ENCODE results near the gene ANAPC10.
"Not testable (repeated sequence)": the region's sequence is repeated elsewhere in the genome, so short reads cannot be mapped to it uniquely, and the experiment has no call there.

ANAPC10 gene, protein sequence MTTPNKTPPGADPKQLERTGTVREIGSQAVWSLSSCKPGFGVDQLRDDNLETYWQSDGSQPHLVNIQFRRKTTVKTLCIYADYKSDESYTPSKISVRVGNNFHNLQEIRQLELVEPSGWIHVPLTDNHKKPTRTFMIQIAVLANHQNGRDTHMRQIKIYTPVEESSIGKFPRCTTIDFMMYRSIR

DNA sequence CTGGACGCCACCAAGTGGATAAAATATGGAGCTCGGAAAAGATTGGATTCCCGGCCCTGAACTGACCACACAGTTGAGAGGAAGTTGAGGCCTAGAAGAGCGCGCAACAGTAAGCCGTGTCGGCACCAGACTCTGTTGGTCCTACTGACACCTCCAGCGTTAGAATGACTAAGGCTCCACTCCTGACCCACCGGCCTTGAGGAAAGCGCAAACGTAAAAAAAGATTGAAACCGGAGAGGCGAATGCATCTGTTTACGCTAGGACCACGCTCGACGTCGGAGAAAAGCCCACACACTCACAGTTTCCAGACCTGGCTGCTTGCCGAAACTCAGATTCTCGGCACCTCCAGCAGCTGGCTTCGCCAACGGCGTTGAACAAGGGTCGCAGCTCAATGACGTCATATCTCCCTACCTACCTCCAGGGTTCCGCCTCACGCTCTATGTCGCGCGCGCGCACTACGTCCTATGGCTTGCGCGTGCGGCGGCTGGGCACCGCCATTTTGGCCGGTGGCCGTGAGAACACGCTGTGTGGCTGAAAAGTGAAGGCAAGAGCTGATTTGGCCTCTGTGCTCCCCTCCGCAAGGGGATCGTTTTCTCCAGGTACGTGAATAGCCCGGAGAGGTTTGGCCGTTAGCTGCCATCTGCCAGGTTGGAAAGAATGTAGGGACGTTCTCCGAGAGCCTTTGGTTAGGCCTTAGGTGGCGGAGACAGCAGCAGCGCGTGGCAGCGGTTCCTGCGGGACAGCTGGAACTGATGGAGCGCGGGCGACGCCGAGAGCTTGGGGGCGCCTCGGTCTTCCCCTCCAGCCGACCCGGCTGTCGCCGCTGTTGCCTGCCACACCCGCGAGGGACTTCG is at the start of gene ANAPC10, which contains the start of gene ABCE1:
Gene ANAPC10 (minus strand): TSS at position 376 of the 854 bp plus-strand sequence. CDS start 2,097 bp downstream, outside the sequence.
Gene ABCE1 (plus strand): TSS at position 491 of the 854 bp plus-strand sequence. CDS start 6,102 bp downstream, outside the sequence.
- peak; percentile 93 to 95 (median 95) for DNase-seq (ENCODE audit: low read depth in 3 of 3)

DNA sequence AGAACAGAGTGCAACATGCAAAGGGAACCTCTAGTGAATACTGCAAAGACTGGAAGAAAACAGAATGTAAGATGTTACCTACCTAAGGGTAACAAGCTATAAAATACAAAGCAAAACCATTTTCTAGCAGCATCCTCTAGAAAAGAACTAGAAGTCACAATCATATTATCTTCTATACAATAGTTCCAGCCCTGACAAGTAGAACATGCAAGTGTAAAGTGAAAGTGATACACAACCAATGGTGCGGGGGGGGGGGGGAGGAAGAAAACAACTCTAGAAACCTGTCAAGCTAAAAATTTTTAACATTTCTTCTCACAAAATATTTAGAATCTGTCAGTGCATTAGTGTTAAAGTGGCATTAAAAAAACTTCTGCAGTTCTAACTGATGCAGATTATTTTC is 38.2 kb upstream of the ANAPC10 start:
- not testable (repeated sequence) for DNase-seq (ENCODE audit: low read depth in 3 of 3)

DNA sequence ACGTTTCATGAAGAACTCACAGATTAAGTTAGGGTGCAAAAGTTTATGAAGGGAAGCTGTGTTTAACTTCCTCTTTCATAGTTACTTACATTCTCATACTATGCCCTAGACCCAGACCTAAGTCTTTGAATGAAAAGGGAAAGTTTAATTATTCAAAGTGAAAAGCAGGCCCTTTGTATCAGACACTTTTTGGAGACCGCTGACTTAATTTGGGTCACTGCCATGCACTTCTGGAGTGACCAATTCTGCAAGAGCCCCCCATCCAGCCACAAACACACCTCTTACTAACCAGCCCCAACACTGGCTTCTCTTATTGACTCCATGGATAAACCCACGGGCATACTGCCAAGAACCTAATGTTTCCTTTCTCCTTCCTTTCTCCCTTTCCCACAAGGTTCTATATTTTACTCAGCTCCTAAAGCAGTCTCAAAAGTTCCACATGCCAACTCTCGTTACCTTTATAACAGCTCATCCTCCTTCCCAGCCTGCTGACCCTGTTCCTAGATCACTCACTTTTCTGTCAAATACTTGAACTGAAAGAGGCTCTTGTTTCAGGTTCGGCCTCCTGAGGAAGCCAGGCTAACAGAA is 34.6 kb upstream of the ANAPC10 start:
- DNase-seq (ENCODE audit: low read depth in 3 of 3): no peak

DNA sequence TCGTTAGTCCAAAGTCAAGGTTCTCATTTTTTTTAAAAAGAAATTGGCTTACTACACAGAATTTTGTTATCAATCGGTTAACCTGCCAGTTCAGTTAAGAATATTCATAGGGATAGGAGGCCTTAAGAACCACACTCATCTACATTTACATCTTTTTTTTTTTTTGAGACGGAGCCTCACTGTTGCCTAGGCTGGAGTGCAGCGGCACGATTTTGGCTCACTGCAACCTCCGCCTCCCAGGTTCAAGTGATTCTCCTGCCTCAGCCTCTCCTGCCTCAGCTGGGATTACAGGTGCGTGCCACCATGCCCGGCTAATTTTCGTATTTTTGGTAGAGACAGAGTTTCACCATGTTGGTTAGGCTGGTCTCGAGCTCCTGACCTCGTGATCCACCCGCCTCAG is 33.9 kb upstream of the ANAPC10 start:
- no peak for DNase-seq (ENCODE audit: low read depth in 3 of 3)

DNA sequence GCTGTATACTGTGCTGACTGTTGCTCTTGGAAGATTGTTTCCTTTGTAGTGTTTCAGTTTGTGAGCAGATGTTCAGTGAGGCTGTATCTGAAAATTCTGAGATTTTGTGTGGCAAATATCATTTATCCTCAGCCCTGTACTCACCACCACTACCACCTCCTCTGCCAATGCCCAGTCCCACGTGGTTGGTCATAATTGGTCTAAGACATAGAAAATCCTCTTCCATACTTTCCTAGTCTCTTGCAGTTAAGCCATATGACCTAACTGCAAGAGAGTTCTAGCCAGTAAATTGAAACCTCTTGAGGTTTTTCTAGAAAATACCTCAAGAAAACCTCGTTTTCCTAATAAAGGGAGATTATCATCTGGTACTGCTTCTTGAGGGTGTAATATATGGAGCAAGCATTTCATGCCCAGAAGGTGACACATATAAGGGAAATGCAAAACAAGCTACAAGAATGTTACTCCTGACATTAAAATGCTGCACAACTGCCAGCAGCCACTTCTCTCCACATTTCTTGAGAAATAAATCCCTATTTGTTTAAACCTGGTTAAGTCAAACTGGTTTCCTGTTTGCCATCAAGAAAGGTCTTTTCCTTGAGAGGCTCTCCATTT is 32.9 kb upstream of the ANAPC10 start:
- DNase-seq (ENCODE audit: low read depth in 3 of 3): no peak

DNA sequence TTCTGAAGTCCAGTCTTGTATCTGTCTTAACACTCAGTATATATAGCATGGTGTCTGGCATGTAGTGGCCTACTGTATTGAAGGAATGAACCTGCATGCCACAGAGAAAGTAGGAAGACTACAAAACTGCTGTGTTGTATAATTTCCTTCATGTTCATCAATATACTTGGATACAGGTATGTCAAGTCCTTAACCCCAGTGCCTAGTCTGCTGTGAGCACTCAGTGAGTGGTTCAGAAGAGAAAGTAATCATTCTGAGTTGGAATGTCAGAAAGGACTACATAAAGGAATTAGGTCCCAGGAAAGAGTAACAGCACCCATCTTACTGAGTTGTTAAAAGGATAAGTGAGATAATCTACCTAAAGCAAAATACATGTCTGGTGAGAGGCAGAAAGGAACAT is 32.1 kb upstream of the ANAPC10 start:
- DNase-seq (ENCODE audit: low read depth in 3 of 3): no peak

DNA sequence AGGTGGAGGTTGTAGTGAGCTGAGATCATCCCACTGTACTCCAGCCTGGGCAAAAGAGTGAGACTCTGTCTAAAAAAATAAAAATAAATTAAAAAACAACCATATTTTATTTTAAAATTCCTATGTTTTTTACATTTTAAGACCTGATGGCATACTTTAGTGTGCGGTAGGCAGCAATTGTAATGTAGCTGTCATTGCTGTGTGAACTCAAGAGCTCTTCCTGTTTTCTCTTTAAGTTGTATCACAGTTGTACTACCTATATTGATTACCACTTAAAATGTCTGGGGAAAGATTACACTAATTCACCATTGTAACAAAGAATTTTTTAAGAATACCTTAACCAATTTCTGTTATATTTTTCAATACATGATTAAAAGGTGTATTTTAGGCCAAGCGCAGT is 27.4 kb upstream of the ANAPC10 start:
- DNase-seq (ENCODE audit: low read depth in 3 of 3): no peak

DNA sequence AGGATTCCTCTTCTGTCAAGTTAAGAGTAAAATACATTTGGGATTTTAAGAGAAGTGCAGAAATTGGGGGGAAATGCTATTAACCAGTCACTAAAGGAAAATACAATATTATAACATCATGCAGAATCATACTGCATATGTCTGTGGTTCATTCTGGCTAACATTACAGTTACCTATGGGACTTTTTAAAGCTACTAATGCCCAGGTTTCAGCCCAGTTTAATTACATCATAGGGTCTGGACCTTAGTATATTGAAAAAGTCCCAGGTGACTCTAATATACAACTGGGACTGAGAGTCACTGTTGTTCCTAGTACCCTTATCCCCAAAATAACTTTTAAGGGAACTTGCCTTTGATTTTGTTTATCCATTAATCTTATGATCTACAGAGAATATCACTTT is 10.1 kb upstream of the ANAPC10 start:
- DNase-seq (ENCODE audit: low read depth in 3 of 3): no peak

DNA sequence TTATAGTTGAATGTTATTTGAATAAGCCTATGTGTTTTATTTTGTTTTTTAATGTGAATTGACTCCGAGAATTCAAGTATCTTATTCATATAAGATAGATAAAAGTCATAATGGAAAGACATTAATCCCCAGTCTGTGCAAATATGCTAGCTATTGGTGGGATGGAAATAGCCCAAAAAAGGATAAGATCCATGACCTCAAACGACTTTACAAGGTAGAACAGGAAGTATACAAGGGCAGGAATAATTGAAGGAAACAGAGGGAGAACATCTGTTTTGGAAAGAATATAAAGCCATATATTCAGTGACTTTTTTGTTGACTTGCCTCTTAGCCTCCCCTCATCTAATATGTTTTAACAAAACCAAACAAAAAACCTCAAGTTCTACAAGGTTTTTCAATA is 9.1 kb upstream of the ANAPC10 start:
- no peak for DNase-seq (ENCODE audit: low read depth in 3 of 3)

DNA sequence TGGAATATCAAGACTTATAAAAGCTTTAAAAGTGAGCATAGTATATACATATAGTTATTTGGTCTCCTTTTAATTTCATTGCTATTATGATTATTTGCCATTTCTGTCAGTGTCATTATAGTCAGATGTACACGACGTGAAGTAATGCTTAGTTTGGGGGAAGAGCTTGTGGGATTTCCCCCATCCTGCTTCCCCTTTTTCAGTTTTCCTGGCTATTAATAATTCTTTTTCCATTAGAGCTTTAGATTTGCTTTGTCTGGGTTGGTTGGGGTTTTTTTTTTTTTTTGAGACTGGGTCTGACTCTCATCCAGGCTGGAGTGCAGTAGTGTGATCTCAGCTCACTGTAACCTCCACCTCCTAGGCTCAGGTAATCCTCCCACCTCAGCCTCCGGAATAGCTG is 5.5 kb upstream of the ANAPC10 start:
- no peak for DNase-seq (ENCODE audit: low read depth in 3 of 3)

DNA sequence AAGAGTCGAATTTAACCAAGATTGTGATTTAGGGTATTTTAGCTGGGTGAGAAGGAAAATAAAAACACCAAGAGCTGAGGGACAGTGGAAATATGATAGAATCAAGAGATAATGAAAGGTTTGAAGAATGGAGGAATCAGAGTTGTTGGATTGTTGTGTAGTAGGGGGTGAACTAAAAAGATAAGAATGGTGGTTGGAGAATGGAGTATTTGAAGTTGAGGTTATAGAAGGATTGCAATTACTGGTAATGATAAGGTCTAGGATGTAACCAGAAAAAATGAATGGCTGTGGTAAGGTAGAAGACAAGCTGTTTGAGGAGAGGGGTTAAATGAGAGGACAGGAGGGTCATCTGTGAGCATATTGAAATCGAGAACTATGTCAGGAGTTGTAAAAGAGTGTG is 4.6 kb upstream of the ANAPC10 start:
- no peak for DNase-seq (ENCODE audit: low read depth in 3 of 3)

DNA sequence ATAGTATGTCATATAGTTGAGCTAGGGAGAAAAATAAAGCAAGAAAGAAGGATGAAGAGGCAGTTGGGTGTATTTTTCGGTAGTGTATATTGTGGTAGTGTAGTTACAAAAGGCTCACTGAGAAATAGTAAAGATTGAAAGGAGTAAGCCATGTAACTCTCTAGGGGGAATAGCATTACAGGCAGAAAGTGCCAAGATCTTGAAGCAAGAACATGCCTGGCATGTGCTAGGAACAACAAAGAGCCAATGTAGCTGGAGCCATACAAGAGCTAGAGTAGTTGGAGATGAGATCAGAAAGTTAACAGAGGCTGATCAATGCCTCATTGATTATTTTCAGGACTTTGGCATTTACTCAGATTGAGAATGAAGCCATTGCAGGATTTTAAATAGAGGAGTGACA is 3.1 kb upstream of the ANAPC10 start:
- no peak for DNase-seq (ENCODE audit: low read depth in 3 of 3)

DNA sequence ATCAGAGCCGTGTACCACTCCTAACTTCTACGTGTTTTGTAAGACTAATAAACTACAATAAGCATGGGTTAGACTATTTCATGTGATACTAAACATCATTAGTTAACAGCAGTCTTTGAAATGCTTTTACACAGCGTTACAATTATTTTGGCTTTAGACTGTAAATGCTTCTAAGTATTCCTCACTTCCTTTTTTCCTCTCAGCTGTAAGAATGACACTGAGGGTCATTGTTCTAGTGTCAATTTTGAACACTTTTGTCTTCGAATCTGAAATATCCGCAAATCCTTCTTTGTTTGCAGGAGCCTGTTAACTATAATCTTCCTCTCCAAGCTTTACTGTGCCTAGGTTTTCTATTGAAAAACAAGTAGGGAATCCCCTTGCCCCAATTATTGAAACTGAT is 1.7 kb upstream of the ANAPC10 start:
- no peak for DNase-seq (ENCODE audit: low read depth in 3 of 3)

DNA sequence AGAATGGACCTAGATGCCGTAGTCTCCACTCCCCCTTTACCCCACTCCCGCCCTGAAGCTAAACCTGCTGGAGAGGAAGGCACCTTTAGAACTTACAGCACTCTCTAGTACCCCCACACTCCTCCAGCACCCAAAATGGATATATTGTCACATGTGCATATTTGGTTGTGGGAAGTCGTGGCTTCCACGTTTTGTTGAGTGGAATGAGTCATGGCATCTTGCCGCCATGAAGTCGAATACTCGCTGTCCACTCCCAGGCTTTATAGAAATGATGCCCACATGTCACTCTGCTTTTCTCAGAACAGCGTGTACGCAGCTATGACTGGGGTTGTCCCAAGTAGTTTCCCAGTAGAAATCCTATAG is 660 bp upstream of the ANAPC10 start:
- peak; percentile 14 to 17 (median 15) for DNase-seq (ENCODE audit: low read depth in 3 of 3)

DNA sequence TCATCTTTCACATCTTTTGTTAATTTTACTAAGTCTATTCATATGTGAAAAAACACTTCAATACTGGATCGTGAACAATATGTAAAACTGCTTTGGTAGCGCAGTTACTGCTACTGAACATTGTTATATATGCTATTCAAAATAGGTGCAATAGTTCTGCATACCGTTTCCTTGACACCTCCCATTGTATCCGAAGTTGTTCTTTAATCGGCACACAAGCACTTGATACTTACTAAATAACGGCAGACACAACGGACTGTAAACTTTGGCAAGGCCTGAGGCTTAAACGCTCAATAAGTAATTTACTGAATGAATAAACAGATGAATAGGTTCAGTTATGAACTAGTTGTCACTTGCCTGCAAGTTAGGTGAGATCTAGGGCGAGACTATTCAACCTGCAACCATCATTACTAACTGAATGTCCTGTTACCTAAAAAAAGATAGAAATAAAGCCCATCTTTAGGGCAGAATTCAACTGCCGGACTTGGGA is 620 bp downstream of the ANAPC10 start:
- no peak for DNase-seq (ENCODE audit: low read depth in 3 of 3)

DNA sequence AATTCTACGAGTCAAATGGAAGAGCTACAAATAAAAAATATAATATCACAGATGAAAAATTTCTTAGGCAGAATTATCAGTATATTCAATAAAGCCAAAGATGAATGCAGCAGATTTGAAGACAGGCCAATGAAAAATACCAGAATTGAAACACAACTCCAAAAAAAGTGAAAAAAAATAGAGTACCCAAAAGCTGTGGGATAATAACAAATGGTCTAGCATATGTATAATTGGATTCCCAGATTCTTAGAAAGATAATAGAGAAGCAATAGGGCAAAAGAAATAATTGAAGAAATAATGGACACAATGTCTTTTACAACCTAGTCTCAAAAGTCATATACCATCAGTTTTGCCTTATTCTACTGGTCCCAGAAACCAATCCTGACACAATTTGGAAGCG is 4.4 kb downstream of the ANAPC10 start:
- DNase-seq (ENCODE audit: low read depth in 3 of 3): no peak

DNA sequence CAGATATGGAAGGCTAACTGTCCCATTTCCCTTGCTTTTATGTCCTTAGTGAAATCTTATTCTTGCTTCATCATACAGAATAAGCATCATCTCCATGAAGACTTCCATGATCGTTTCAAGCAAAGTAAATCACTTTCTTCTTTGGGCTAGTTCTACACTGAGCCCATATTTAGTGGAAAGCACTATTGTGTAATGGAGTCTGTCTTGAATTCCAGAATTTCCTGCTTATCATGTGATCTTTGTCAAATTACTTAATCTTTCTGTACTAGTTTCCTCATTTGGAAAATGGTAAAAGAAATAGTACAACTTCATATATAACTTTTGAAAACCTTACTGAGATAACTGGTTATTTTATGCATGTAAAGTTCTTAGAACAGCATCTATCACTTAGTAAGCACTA is 7.6 kb downstream of the ANAPC10 start:
- no peak for DNase-seq (ENCODE audit: low read depth in 3 of 3)

DNA sequence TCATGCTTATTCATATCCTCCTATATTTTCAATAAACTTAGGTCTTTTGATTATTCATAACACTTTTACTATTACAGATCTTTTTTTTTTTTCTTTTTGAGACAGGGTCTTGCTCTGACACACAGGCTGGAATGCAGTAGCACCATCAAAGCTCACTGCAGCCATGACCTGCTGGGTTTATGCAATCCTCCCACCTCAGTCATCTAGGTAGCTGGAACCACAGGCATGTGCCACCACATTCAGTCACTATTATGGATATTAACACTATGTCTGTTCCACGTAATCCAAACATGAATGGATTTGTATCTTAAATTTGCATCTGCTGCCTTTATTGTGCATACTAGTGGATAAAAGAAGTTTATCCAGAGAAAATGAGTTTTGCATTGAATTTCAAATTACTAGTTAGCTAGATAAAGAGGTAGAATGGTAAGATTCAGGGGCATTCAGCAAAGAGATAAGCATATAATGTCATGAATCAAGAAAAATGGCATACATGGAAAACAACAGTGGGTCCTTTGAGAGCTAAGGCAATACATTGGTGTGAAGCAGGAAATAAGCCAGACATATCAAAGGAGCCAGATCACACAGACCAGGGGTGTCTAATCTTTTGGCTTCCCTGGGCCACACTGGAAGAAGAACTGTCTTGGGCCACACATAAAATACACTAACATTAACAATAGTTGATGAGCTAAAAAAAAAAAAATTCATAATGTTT is 13.9 kb downstream of the ANAPC10 start:
- DNase-seq (ENCODE audit: low read depth in 3 of 3): no peak

DNA sequence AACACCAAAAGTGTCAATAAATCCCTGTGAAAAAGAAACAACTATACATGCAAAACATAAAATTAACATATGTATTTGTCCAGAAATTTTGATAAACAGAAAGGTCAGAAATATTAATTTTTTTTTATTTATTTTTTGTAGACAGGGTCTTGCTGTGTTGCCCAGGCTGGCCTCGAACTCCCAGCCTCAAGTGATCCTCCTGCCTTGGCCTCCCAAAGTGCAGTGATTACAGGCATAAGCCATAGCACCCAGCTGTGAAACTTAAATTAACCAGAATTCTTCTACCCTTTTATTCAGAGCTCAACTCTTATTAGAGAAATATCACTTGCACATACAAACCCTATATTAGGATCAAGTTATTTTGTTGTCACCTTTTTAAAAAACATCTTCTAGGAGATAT is 16.2 kb downstream of the ANAPC10 start:
- no peak for DNase-seq (ENCODE audit: low read depth in 3 of 3)

DNA sequence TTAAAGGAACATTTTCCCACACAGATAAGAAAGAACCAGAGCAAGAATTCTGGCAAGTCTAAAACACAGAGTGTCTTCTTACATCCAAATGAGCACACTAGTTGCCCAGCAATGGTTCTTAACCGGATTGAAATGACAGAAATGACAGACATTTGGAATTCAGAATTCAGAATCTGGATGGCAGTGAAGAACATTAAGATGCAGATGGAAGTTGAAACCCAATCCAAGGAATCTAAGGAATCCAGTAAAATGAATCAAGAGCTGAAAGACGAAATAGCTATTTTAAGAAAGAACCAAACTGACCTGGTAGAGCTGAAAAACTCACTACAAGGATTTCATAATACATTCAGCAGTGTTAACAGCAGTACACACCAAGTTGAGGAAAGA is 21.5 kb downstream of the ANAPC10 start:
- no peak for DNase-seq (ENCODE audit: low read depth in 3 of 3)

DNA sequence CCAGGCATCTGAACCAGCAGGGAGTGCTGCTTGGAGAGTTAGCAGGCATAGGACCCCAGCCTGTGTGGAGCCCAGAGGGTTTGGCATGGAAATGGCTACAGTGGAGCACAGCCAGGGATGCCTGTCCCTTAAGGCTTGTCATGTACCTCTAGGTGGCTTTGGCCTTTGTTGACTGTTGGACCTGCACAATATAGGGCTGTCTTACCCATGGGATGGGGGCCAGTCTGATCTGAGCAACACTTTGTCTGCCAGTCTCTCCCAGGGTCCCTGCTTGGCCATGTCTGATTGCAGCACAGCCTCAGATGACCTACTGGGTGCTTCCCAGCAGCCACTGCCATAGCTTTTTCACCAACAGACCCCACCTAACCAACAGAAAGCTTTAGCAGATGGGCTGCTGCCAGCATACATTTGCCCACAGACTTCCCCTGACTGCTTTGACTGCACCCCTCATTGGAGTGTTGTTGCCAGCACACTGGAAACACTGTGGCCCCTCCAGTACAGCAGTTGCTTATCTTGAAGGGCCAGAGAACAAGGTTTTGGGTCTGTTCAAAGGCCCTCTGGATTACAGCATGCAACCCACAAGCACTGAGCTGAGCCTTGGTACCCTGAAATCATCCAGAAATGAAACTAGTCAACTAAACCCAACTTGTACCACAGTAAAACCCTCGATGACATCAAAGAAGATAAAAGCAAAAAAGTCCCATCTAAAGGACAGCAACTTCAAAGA is 22.1 kb downstream of the ANAPC10 start:
- no peak for DNase-seq (ENCODE audit: low read depth in 3 of 3)
